ENCODE data around the gene PACSIN3.
"Not testable (repeated sequence)": the region's sequence is repeated elsewhere in the genome, so short reads cannot be mapped to it uniquely, and the experiment has no call there.

The PACSIN3 gene

DNA sequence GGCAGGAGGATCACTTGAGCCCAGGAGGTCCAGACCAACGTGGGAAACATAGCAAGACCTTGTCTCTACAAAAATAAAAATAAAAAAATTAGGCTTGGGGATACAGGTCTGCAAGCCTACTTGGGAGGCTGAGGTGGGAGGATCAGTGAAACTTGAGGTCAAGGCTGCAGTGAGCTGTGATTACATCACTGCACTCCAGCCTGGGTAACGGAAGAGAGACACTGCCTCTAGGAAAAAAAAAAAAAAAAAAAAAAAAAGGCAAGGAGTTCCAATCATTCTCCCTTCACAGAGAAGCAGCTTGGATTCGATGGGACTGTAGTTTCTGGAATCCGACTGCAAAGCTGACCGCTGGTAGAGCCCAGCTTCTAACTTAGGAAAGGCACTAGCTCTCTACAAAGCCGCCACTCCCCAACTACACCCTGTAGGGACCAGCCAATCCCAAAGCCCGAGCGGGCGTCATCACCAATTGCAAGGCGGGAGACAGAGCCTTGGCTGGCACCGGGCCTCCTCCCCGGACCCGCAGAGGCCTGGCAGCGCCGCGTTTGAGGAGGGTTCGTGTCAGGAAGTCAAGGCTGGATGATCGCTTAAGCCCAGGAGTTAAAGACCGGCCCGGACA, 27.8 kb upstream of the PACSIN3 start:
- CTCF ChIA-PET: interaction anchor here (0.6 to 1.7 kb wide), 2 partner anchors 34 to 37 kb away, joined by 3 to 6 read pairs; partner anchors contain the start of gene ARFGAP2

DNA sequence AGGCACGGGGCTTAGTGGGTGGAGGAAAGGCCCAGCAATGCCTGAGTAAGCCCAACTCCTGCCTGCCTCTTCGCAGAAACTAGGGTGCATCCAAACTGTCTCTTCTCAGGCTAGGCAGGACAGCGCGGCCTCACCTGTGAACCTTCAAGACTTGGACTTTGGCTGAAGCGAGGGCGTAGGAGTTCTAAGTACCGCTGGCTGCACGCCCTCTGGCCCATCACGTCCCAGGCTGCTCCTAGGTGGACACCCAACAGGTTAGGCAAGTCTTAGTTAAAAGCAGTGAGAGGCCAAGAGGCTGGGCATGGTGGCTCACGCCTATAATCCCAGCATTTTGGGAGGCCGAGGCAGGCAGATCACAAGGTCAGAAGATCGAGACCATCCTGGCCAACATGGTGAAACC, 26.7 kb upstream of the PACSIN3 start:
- no peak for DNase-seq (ENCODE audit: low spot score)
- CTCF ChIA-PET: no interaction called here
- TF ChIP-seq, protein P1, sequence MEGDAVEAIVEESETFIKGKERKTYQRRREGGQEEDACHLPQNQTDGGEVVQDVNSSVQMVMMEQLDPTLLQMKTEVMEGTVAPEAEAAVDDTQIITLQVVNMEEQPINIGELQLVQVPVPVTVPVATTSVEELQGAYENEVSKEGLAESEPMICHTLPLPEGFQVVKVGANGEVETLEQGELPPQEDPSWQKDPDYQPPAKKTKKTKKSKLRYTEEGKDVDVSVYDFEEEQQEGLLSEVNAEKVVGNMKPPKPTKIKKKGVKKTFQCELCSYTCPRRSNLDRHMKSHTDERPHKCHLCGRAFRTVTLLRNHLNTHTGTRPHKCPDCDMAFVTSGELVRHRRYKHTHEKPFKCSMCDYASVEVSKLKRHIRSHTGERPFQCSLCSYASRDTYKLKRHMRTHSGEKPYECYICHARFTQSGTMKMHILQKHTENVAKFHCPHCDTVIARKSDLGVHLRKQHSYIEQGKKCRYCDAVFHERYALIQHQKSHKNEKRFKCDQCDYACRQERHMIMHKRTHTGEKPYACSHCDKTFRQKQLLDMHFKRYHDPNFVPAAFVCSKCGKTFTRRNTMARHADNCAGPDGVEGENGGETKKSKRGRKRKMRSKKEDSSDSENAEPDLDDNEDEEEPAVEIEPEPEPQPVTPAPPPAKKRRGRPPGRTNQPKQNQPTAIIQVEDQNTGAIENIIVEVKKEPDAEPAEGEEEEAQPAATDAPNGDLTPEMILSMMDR (conservative IDR thresholded peaks at IDR 0.05; ENCODE audit: low read depth): no peak
- peak overlapping the region; percentile 99 for H3K27ac ChIP-seq
- POLR2A ChIA-PET (ENCODE audit: low non-redundant PET): no interaction called here

More for the DNA sequence above, 27.8 kb upstream of the PACSIN3 start:
- TF ChIP-seq, protein P1 (conservative IDR thresholded peaks at IDR 0.05; ENCODE audit: low read depth): no peak
- DNase-seq (ENCODE audit: low spot score): peak; percentile 93
- H3K27ac ChIP-seq: peak overlapping the region; percentile 99
- POLR2A ChIA-PET (ENCODE audit: low non-redundant PET): interaction anchor here (0.6 to 3.2 kb wide), 8 partner anchors 10 to 505 kb away, joined by 3 to 70 read pairs (median 6); partner anchors contain the start of gene PACSIN3

DNA sequence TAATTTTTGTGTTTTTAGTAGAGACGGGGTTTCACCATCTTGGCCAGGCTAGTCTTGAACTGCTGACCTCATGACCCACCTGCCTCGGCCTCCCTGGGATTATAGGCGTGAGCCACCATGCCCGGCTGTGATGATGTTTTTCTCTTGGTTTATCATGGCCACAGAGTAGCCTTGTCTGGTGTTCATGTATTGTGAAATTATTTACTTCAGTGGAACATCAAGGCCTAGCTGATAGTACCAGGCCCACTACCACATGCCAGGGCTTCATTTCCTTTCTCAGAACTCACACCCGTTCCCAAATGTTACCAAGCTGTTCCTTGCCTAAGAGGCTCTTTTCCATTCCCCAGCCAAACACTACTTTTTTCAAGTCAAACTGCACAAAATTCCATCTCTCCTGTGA, 22.4 kb upstream of the PACSIN3 start:
- POLR2A ChIA-PET (ENCODE audit: low non-redundant PET): no interaction called here
- TF ChIP-seq, protein P1 (conservative IDR thresholded peaks at IDR 0.05; ENCODE audit: low read depth): no peak
- CTCF ChIA-PET: no interaction called here
- DNase-seq (ENCODE audit: low spot score): no peak
- H3K27ac ChIP-seq: no peak overlapping the region

DNA sequence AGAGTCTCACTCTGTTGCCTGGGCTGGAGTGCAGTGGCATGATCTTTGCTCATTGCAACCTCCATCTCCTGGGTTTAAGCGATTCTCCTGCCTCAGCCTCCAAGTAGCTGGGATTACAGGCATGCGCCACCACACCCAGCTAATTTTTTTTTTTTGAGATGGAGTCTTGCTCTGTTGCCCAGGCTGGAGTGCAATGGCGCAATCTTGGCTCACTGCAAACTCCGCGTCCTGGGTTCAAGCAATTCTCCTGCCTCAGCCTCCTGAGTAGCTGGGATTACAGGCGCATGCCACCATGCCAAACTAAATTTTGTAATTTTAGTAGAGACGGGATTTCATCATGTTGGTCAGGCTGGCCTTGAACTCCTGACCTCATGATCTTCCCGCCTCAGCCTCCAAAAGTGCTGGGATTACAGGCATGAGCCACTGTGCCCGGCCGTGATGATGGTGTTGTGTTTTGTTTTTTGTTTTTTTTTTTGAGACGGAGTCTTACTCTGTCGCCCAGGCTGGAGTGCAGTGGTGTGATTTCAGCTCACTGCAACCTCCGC, 21.8 kb upstream of the PACSIN3 start:
- DNase-seq (ENCODE audit: low spot score); POLR2A ChIA-PET (ENCODE audit: low non-redundant PET); H3K27ac ChIP-seq; CTCF ChIA-PET: not testable (repeated sequence)

DNA sequence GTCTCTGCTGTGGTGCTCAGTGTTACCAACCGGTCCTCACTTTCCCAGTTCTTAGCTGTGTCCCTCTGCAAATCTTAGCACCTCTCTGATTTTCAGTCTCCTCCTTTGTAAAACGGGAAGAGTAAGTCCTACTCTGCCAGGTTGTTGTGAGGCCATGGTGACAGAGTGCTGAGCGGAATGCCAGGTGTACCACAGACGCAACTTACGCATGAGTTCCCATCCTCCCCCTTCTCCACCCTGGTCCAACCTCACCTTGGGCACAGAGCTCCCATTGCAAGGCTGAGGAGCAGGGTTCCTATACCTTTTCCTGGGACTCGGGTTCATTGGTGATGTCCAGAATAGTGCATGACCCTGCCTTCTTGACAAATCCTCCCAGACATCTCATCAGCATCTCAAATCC, 21.2 kb upstream of the PACSIN3 start:
- POLR2A ChIA-PET (ENCODE audit: low non-redundant PET): no interaction called here
- CTCF ChIA-PET: interaction anchor here (0.5 kb wide), 1 partner anchor 364 kb away, joined by 3 read pairs; no protein-coding TSS in a partner anchor

DNA sequence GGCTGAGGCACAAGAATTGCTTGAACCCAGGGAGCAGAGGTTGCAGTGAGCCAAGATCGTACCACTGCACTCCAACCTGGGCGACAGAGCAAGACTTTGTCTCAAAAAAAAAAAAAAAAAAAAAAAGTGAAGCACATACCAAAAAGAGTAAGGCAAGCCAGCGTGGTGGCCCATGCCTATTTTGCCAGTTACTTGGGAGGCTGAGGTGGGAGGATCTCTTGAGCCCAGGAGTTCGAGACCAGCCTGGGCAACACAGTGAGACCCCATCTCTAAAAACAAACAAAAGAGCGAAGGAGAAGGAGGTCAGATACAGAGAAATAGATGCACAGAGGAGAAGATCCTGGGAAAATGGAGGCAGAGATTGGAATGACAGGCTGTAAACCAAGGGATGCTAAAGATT, 20.3 kb upstream of the PACSIN3 start:
- H3K27ac ChIP-seq; DNase-seq (ENCODE audit: low spot score); CTCF ChIA-PET: not testable (repeated sequence)
- POLR2A ChIA-PET (ENCODE audit: low non-redundant PET): interaction anchor here (0.7 to 1.0 kb wide), 2 partner anchors 12 to 426 kb away, joined by 4 to 9 read pairs; no protein-coding TSS in a partner anchor

More for the DNA sequence above, 21.2 kb upstream of the PACSIN3 start:
- no peak for DNase-seq (ENCODE audit: low spot score)
- no peak overlapping the region for H3K27ac ChIP-seq
- TF ChIP-seq, protein P1 (conservative IDR thresholded peaks at IDR 0.05; ENCODE audit: low read depth): no peak

DNA sequence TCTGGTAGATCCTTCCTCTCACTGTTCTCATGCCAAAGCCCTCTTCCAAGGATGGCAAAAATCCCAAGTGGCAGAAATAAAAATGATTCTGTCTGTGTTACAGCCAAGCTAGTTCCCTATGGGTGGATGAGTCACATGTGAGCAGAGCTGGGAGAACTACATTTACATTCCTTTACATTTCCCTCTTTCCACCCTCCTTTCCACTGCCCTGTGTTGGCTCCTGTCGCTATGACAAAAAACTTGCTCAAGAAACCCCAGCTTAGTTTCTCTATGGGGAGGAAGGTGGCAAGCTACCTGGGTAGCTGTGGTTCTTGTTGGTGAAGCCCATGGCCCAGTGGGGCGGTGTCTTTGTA, 18.4 kb upstream of the PACSIN3 start:
- DNase-seq (ENCODE audit: low spot score): peak; percentile 88
- POLR2A ChIA-PET (ENCODE audit: low non-redundant PET): interaction anchor here (0.6 to 0.9 kb wide), 3 partner anchors 9 to 29 kb away, joined by 4 to 7 read pairs (median 5); partner anchors contain the start of gene DDB2
- CTCF ChIA-PET: interaction anchor here (0.6 to 0.9 kb wide), 3 partner anchors 12 to 104 kb away, joined by 3 to 4 read pairs (median 3); no protein-coding TSS in a partner anchor
- H3K27ac ChIP-seq: peak overlapping the region; percentile 92
- TF ChIP-seq, protein P1 (conservative IDR thresholded peaks at IDR 0.05; ENCODE audit: low read depth): no peak
